Measurements from ENCODE around the gene CYB5RL. TPM values are rescaled to one million over a fixed set of nuclear protein-coding genes. Genes with fewer than 3 reads are reported as not detected.

The CYB5RL gene
- total and polyA plus RNA-seq, 2 of the 13 experiments (the other 11 are each of a cell fraction or from before 2014, with no cell fraction given) = 3.7 to 5.0 TPM

DNA sequence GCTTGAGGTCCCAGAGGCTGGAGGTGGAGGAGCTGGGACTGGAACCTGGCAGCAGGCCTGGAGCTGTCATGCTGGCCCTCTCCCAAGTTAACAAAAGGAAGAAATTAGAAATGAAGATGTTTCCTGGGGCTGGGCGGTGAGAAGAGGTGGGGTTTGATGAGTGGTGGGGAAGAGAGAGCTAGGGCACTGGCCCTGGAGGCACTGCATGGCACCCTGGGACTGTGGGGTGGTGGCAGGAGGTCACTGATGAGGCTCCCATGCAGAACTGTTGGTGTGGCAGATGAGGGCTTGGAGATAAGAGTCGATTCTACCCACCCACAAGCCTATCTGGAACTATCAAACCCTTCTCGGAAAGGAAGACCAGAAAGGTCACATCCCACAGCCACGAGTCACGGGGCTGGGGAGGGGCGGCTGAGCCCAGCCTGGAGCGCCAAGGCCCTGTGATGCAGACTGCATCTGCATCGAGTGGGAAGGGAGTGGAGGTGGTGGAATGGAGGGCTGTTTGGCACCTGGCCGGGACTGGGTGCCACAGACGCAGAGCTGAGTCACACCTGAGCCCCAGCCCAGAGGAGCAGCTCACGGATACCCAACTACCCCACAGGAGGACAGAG, 29.6 kb upstream of the CYB5RL start:
- TF ChIP-seq, protein P1, sequence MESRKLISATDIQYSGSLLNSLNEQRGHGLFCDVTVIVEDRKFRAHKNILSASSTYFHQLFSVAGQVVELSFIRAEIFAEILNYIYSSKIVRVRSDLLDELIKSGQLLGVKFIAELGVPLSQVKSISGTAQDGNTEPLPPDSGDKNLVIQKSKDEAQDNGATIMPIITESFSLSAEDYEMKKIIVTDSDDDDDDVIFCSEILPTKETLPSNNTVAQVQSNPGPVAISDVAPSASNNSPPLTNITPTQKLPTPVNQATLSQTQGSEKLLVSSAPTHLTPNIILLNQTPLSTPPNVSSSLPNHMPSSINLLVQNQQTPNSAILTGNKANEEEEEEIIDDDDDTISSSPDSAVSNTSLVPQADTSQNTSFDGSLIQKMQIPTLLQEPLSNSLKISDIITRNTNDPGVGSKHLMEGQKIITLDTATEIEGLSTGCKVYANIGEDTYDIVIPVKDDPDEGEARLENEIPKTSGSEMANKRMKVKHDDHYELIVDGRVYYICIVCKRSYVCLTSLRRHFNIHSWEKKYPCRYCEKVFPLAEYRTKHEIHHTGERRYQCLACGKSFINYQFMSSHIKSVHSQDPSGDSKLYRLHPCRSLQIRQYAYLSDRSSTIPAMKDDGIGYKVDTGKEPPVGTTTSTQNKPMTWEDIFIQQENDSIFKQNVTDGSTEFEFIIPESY (CRISPR knock-in tag; IDR thresholded peaks at IDR 0.05) = peak; percentile 75
- TF ChIP-seq, protein P2, sequence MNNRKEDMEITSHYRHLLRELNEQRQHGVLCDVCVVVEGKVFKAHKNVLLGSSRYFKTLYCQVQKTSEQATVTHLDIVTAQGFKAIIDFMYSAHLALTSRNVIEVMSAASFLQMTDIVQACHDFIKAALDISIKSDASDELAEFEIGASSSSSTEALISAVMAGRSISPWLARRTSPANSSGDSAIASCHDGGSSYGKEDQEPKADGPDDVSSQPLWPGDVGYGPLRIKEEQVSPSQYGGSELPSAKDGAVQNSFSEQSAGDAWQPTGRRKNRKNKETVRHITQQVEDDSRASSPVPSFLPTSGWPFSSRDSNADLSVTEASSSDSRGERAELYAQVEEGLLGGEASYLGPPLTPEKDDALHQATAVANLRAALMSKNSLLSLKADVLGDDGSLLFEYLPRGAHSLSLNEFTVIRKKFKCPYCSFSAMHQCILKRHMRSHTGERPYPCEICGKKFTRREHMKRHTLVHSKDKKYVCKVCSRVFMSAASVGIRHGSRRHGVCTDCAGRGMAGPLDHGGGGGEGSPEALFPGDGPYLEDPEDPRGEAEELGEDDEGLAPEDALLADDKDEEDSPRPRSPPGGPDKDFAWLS (CRISPR knock-in tag; IDR thresholded peaks at IDR 0.05; ENCODE audit: borderline replicate concordance) = no peak
- peak; percentile 78 for TF ChIP-seq FOSL2 (CRISPR knock-in tag; IDR thresholded peaks at IDR 0.05)
- Histone ChIP-seq H3K27me3 (ENCODE audit: control insufficient read depth in 1 of 2, insufficient read depth in 2 of 2, low read length in 2 of 2) (no peaks in the 10 kb centered on the region), H3K4me3 (replicated peaks in 1 of 3; ENCODE audit: insufficient read depth in 1 of 3, low read depth in 2 of 3, low read length in 3 of 3) (no peak overlapping the region), H4K20me1 (ENCODE audit: insufficient read depth, low read length) (no peaks in the 10 kb centered on the region), H2AFZ (ENCODE audit: low read length) (no peak overlapping the region), H3K4me1 (ENCODE audit: insufficient read depth, low read length) (peaks cover 2% of the 10 kb centered on the region), H3K36me3 (replicated peaks in 1 of 2; ENCODE audit: control insufficient read depth in 1 of 2, insufficient read depth in 2 of 2, low read length in 2 of 2) (peaks cover 2 to 5% of the 10 kb centered on the region in 2 experiments; a peak in 1 of 5 replicates), H3K9ac (ENCODE audit: insufficient read depth, low read depth, low read length) (no peak overlapping the region), H3K79me2 (ENCODE audit: insufficient read depth, low read length) (no peaks in the 10 kb centered on the region), H3K27ac (ENCODE audit: extremely low read length, insufficient read depth, low read length) (no peak overlapping the region), H3K9me3 (ENCODE audit: low read length) (no peaks in the 10 kb centered on the region), H3K4me2 (ENCODE audit: low read depth, low read length) (no peak overlapping the region)
- FAIRE-seq = no peak
- no TSS peak for BruUV-seq (replicated peaks)
- DNase-seq (ENCODE audit: low spot score) = peak; percentile 35
- intact Hi-C loops (cut with micrococcal nuclease; ENCODE audit: unreplicated experiment) = no loop called here
- in situ Hi-C loops (cut with HindIII; ENCODE audit: extremely low pct_ligation_motif_present, low pct_unique_long_range_greater_than_20kb) = no loop called here
- ATAC-seq = peak; percentile 18
- CTCF ChIA-PET (ENCODE audit: low intra/inter-chr PET ratio, low total read pairs) = no interaction called here
- 82% methylated on average over 9 of the region's 11 CpGs for WGBS (ENCODE audit: low lambda C conversion rate)
- POLR2A ChIA-PET = no interaction called here

DNA sequence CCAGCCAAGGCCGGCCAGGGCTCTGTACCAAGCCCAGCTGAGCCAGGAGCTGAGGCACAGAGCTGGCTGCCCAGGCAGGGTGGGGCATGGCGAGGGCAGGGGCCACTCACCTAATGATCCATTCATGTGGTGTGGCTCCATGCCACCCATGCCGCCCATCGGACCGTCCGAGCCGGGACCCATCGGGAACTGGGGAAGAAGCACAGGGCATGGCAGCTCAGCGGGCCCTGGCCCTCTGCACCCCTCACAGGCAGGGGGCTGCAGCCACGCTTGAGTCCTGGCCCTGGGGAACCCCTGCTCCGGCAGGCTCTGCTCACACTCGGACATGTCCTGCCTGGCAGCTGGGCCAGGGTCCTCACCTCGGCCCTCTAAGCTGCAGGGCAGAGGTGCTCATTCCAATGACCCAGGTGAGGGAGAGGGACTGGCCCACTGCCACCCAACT, 28.8 kb upstream of the CYB5RL start:
- CTCF ChIA-PET (ENCODE audit: low intra/inter-chr PET ratio, low total read pairs) = no interaction called here
- H3K27me3 ChIP-seq (ENCODE audit: control insufficient read depth in 1 of 2, insufficient read depth in 2 of 2, low read length in 2 of 2) = no peaks in the 10 kb centered on the region
- no TSS peak for BruUV-seq (replicated peaks)
- H3K79me2 ChIP-seq (ENCODE audit: insufficient read depth, low read length) = no peaks in the 10 kb centered on the region
- peak; percentile 9 for ATAC-seq
- no peaks in the 10 kb centered on the region for H3K4me1 ChIP-seq (ENCODE audit: insufficient read depth, low read length)
- intact Hi-C loops (cut with micrococcal nuclease; ENCODE audit: unreplicated experiment) (no loop called here), in situ Hi-C loops (cut with HindIII; ENCODE audit: extremely low pct_ligation_motif_present, low pct_unique_long_range_greater_than_20kb) (no loop called here)
- 95% methylated on average over 8 of the region's 13 CpGs for WGBS (ENCODE audit: low lambda C conversion rate)
- peaks cover 2 to 5% of the 10 kb centered on the region in 2 experiments; a peak in 1 of 5 replicates for H3K36me3 ChIP-seq (replicated peaks in 1 of 2; ENCODE audit: control insufficient read depth in 1 of 2, insufficient read depth in 2 of 2, low read length in 2 of 2)
- H3K27ac ChIP-seq (ENCODE audit: extremely low read length, insufficient read depth, low read length) = no peak overlapping the region
- no peaks in the 10 kb centered on the region for H4K20me1 ChIP-seq (ENCODE audit: insufficient read depth, low read length)
- no peak for FAIRE-seq
- H2AFZ ChIP-seq (ENCODE audit: low read length) = no peak overlapping the region
- H3K4me2 ChIP-seq (ENCODE audit: low read depth, low read length) = no peak overlapping the region
- H3K9me3 ChIP-seq (ENCODE audit: low read length) = no peaks in the 10 kb centered on the region
- POLR2A ChIA-PET = no interaction called here
- H3K4me3 ChIP-seq (replicated peaks in 1 of 3; ENCODE audit: insufficient read depth in 1 of 3, low read depth in 2 of 3, low read length in 3 of 3) = no peak overlapping the region
- H3K9ac ChIP-seq (ENCODE audit: insufficient read depth, low read depth, low read length) = no peak overlapping the region
- no peak for DNase-seq (ENCODE audit: low spot score)
- TF ChIP-seq AGO2 (optimal IDR thresholded peaks at IDR 0.05; ENCODE audit: low read depth, low read length) (peak; percentile 71), RARA (CRISPR knock-in tag; IDR thresholded peaks at IDR 0.05) (no peak)
